ENCODE data around the gene TMEM221.

The TMEM221 gene

GRCh38 chr19:17436874-17437267 is 11.6 kb downstream of the TMEM221 start:
- no peak for DNase-seq

- no peak for DNase-seq
Measured at GRCh38 chr19:17436094-17436873, 12.2 kb downstream of the TMEM221 start.

DNA sequence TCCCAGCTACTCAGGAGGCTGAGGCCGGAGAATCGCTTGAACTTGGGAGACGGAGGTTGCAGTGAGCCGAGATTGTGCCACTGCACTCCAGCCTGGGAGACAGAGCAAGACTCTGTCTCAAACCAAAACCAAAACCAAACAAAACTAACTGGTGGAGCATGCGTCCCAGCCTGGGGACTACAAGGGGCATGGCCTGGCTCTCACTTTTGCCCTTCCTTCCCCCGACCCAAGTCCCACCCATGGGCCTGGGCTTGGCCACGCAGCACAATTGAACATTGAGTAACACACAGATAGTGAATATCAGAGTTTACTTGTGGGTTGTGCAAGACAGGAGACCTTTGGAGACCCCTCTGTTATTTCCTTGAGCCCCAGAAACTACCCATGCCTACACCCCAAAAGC is 13.2 kb downstream of the TMEM221 start:
- no peak for DNase-seq

DNA sequence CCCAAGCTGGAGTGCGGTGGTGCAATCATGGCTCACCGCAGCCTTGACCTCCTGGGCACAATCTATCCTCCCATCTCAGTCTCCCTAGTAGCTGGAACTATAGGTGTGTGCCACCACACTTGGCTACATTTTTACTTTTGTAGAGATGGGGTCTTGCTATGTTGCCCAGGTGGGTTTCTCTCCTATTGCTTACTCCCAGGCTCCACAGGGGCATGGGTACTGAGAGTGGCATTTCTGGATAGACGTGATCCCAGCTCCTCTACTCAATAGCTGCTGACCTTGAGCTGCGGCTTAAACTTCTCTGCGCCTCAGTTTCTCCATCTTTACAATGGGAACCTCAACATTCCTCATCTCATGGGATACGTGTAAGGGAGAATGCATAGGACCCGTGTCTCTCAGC is 17.1 kb downstream of the TMEM221 start:
- DNase-seq = no peak

DNA sequence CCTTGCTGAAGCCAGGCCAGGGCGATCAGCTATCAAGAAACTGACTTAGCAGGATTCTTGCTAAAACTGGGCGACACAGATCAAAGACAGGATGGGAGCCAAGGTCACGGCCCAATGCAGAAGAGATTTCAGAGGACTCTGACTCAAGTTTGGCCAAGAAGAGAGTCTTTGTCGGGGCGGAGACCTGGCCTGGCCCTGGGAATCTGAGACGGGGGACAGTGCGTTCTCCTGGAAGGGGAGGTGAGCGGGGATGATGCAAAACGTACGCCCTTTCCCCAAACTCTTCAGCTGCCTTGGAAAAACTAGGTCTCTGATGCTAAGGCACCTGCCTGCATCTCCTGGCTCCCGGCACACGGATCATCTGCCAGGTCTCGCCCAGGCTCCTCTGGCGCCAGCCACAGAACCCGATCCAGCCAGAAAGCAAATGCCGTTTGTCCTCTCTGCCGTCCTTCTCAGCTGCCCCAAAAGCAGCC is 18.8 kb downstream of the TMEM221 start:
- DNase-seq = no peak

DNA sequence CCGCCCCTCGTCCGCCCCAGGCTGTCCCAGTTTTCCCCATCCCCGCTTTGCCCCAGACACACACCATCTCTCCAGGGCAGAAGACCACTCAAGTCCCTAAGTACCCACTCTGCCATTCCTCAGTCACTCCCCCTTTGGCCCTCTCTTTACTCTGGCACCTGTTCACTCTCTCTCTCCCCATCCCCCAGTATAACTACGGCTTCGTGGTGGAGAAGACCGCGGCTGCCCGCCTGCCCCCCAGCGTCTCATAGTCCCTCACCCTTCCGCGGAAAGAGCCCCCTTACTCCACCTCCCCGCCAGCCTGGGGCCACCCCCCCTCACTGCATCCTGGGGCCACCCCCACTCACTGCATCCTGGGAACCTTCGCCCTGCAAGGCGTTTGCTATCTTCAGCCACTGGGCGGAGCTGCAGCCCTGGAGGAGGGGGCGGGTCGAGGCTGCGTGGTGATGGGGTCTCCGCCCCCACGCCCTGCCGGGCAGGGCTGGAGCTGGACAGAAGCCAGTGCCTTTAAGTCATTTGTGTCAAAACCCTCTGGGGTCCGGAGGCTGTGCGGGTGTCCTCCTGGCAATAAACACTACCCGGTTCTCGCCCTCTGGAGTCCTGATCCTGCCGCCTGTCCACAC is 23.6 kb downstream of the TMEM221 start:
- peak; percentile 69 for DNase-seq

DNA sequence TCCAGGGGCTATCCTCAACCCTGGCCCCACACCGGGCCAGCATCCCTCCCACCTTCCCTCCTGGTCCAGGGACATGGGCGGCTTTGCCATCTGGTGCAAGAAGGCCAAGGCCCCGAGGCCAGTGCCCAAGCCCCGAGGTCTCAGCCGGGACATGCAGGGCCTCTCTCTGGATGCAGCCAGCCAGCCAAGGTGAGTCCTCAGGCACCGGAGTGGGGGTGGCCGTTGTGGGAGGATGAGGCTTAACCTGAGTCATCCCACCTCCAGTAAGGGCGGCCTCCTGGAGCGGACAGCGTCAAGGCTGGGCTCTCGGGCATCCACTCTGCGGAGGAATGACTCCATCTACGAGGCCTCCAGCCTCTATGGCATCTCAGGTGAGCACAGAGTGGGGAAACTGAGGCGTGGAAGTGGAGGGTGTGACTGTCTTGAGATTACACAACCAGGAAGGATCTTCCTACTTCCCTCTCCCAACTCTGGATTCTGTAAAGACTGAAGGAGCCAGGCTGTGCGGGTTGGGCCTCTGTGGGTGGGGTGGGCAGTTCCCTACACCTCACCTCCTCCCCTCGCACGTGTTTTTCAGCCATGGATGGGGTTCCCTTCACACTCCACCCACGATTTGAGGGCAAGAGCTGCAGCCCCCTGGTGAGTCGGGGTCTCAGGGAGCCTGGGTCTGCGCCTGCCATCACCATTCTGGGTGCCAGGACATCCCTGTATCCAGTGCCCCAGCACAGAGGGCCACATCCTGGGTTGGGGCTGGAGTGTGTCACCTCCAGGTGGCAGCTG is 24.8 kb downstream of the TMEM221 start:
- DNase-seq = no peak

DNA sequence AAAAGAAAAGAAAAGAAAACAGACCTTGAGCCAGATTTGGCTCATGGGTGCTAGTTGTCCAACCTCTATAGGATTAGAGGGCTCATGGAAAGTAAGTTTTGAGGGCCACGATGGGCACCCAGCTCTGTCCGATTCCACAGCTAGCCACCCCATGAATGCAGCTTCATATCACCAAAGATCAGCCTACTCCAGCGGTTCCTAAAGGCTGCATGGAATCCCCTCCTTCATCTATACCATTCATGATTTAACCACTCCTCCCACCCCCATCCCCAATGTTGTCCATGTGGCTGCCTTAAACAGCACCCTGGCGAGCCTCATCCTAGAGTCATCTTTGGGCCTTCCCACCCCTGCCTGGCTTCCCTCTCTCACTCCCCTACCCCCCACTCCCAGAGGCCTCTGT is 26.5 kb downstream of the TMEM221 start:
- no peak for DNase-seq

GRCh38 chr19:17420475-17420924 is 28.0 kb downstream of the TMEM221 start:
- peak; percentile 73 for DNase-seq

DNA sequence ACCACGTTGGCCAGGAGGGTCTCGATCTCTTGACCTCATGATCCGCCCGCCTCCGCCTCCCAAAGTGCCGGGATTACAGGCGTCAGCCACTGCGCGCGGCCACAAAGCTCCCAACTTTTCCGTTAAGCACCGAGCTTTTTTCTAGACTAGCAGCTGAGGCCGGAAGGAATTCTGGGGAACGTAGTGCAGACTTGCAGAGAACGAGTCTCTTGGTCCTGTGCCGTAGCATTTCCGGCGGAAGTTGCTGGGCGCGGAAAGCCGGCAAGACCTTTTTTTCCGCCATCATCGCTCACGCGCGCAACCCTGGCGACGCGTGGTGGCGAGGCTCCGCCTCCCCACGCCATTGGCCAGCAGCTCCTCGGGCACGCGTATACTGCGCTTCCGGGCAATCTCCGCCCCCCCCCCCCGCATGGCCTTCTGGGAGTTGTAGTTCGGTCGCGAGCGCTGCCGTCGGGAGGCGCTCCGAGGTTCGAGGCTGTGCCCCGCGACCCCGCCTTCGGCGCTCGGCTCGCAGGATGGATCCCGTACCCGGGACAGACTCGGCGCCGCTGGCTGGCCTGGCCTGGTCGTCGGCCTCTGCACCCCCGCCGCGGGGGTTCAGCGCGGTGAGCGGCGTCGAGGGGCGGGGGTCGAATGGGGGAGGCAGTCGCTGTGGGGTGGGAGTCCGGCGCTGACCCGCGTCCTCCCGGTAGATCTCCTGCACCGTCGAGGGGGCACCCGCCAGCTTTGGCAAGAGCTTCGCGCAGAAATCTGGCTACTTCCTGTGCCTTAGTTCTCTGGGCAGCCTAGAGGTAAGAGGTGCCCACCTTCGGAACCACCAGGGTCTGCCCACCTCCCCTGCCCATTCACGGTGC is 28.6 kb downstream of the TMEM221 start, which contains the start of gene MVB12A:
TSS of gene MVB12A (plus strand) at position 427 of the 854 bp plus-strand sequence. CDS start at position 516, 89 bp downstream.
- peak; percentile 99 for DNase-seq

DNA sequence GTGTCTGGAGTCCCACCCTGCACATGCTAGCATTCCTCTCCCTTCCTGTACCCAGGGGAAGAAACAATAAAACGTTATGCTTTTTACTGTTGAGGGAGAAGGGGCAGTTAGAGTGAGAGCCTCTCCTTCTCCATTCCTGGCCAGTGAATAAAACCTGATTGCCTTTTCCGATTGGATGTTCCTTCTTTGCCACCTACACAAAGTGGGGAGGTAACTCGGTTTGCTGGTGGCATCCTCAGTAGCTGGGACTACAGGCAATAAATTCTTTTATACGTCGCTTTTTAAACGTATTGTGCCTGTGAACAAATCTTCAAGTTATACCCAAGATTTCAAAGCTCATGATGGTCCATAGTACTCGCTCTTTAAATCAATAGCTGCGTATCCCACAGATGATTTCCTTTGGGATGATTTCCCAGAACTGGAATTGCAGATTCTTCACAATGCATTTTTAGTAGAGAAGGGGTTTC is 29.3 kb downstream of the TMEM221 start:
- DNase-seq = no peak

DNA sequence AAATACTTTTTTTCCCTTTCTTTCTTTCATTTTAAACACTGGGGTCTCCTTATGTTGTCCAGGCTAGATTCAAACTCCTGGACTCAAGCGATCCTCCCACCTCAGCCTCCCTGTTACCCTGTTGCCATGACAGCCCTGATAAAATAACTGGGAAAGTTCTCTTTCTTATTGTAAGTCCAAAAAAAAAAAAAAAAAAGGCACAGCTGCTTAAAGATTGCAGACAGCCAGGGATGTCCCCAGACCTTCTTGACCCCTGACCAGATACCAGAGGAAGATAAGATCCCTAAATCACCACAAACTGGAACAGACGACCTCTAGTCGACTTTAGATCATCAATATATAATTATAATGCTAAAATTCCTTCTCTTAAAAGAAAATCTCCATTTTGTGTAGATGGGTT is 29.8 kb downstream of the TMEM221 start:
- DNase-seq = no peak

DNA sequence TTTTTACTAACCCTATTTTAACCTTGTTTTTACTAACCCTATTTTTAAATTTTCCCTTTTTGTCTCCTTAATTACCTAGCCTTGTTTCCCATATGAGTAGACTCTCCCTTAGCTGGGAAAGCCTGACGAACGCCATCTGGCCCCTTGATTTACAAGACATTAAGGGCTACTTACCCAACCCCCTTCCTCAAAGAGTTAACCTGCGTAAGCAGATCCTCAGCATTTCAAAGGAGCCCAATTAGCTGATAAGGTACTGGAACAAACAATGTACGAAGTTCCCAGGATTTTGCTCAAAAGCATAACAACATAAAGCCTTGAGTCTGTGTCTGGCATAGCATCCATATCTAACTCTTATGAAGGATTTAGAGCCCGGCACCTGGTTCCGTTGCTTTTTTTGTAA is 33.3 kb downstream of the TMEM221 start:
- no peak for DNase-seq

DNA sequence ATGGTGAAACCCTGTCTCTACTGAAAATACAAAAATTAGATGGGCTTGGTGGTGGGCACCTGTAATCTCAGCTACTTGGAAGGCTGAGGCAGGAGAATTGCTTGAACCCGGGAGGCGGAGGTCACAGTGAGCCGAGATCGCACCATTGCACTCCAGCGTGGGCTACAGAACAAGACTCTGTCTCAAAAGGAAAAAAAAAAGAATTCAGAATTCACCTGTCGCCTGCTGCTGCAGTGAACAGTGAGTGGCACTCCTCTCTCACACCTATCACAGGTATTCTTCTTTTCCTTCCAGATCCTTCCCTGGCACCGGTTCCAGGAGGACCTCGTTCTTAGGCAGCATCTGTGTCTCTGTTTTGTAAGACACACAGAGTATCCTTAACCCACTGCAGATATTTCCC is 34.4 kb downstream of the TMEM221 start:
- DNase-seq = no peak

GRCh38 chr19:17411801-17412200 is 36.7 kb downstream of the TMEM221 start:
- no peak for DNase-seq

GRCh38 chr19:17409990-17410389 is 38.5 kb downstream of the TMEM221 start:
- no peak for DNase-seq

DNA sequence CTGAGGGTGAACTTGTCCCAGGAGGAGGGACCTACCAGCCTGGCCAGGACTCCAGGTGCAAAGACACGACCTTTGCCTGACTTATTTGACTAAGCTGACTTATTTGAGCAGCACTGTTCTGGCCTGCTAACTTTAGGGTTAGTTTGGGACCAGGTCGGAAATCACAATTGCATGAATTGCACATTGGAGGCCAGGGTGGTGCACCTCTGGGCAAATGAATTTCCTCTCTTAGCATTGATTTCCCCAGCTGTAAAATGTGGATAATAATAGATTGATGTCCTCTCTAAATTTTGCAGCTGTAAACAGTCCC is 41.6 kb downstream of the TMEM221 start:
- no peak for DNase-seq

DNA sequence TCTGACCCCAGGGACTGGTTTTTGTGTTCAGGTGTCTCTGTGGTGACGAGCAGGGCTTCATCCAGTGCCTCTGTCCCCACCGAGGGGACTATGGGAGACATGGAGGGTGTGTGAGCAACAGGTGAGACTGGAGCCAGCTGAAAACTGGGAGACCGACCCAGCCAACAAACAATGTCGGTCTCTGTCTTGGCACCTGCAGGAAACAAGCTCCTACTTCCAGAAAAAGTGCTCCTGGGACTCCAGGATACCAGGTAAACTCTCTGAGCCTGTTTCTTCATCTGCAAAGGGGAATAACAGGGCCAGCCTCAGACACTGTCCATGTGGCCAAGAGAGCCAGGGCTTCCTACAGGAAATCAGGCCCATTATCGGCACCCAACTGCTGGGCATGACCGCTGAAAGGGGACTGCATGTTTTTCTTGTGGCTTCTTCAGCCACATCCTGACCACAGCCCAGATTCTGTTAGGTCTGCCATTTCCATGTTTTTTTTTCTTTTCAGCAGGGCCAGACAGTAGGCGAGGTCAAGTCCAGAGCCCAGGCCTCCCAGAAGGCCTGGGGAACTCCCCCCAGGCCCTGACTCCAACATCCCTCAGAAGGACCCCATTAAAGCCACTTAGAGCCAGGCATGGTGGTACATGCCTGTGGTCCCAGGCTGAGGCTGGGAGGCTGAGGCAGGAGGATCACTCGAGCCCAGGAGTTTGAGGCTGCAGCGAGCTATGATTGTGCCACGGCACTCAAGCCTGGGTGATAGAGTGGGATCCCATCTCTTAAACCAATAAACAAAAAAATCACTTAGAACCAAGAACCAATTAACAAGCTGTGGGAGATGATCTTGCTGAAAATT is 42.2 kb downstream of the TMEM221 start:
- peak; percentile 66 for DNase-seq

DNA sequence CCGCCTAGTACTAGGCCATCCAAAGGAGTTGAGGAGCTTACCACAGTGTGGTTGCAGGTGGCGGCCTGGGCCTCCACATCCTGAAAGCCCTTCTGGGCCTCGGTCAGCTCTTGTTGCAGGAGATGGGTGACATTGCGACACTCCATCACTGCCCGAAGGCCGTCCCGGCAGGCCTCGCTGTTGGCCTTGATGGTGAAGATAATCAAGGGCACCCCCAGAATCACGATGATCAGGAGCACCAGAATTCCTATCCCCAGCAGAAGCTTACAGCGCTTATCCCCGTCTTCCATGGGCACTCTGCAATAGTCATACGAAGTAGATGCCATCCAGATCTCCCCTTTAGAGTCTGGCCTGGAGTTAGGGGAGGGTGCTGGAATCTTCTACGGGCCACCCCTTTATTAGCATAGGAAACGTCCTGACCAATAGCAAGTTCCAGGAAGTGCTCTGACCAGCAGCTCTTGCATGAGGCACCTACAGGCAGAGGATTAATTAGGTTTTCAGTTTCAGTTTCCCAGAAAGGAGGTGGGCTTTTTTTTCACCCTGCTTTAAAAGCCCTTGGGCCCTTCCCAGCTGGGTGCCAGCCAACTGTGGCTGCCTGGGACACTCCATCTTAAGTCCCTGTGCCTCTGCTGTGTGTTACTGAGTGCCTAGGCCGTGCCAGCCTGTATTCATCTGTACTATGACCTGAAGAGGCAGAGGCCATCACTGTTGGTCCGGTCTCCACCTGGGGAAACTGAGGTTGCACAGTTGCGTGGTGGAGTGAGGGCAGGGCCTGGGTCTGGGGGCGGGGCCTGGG is 43.0 kb downstream of the TMEM221 start, which contains the start of gene BST2:
TSS of gene BST2 (minus strand) at position 381 of the 796 bp plus-strand sequence. CDS start at position 326, 55 bp downstream.
- peak; percentile 83 for DNase-seq

DNA sequence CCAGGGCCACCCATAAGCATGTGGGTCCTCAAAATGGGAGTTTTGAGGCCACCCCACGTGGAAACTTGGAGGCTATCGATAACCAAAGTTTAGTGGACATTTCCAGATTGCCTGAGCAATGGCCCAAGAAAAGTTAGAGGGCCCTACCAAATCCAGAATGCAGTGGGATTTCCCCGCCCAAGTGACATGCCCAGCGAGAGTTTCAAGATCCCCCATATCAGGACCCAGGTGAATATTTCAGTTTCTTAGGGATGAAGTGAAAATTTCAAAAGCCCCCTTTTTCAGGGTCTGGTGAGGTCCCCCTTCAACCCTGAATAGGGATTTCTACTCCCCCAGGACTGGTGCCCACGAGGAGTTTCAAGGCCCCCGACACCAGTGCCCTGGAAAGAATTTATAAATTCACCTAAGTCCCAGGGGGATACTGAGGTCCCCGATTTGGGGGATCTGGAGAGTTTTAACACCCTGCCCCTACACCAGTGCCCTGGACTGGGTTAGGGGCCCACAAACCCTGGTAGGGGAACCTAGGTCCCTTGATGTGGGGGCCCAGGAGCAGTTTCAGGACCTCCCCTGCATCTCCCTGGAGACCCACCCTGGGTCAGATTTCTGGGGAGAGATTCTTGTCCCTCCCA is 43.7 kb downstream of the TMEM221 start:
- no peak for DNase-seq

Measured in activated effector memory CD4-positive, alpha-beta T cell treated with anti-CD3 and anti-CD28 coated beads, Interleukin-2, amount 50 U/mL, for 16 hours (primary cell).